ENCODE results near the gene SPINT1.

DNA sequence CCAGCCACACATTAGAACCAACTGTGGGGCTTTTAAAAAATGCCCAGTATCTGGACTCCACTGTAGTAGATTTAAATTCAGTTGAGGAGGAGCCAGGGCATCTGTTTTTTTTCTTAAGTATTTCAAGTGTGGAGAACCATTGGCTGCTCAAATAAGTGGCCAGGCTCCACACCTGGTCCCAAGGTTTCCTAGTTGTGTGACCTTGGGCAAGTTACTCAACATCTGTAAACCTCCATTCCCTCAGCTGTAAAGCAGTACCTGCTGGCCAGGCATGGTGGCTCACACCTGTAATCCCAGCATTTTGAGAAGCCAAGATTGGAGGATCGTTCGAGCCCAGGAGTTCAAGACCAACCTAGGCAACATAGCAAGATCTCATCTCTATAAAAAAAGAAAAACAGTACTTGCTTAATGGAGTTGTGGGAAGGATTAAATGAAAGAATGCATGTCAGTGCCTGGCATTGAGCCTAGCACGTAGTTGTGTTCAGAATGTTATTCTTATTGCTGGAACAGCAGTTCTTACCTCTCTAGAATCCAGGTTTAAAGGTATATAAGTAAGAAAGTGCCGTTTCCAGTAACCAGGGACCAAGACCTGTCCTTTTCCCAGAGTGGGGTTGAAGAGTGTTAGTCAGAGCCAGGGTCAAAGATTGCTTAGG, 17.3 kb upstream of the SPINT1 start:
- TF ChIP-seq GATA2 (IDR thresholded peaks at IDR 0.05; ENCODE audit: low read depth, low read length) (no peak), GATA3 (IDR thresholded peaks at IDR 0.05; ENCODE audit: low read depth, low read length) (no peak)
